Thymus (tissue), 11 donors: ENCODE data around the gene N4BP2. TPM values are rescaled to one million over a fixed set of nuclear protein-coding genes. Genes with fewer than 3 reads are reported as not detected.

ENCODE experiments used
- DNase-seq, 9 donors: peaks; one replicate each; pipeline ENCODE4 v3.0.0-alpha.2; 2013; ENCODE audit warnings: low spot score in 9 of 9, low read depth in 6 of 9, missing footprints in 1 of 9
- H3K27ac ChIP-seq, 2 donors: one replicate each; pipeline ENCODE4 v1.5.1; 2013; ENCODE audit warnings: control low read depth in 1 of 2, low read depth in 1 of 2, low read length in 1 of 2, mild to moderate bottlenecking in 1 of 2, moderate library complexity in 1 of 2
- H3K27me3 ChIP-seq, 2 donors: one replicate each; pipeline ENCODE4 v1.5.1; 2013; ENCODE audit warnings: low read length in 1 of 2; ENCODE audit not compliant: control insufficient read depth in 2 of 2, insufficient read depth in 1 of 2
- H3K36me3 ChIP-seq, 2 donors: one replicate each; pipeline ENCODE4 v1.5.1; 2013; ENCODE audit warnings: low read length in 1 of 2, mild to moderate bottlenecking in 1 of 2, moderate library complexity in 1 of 2; ENCODE audit not compliant: control insufficient read depth in 2 of 2, insufficient read depth in 2 of 2
- H3K4me1 ChIP-seq, 2 donors: one replicate each; pipeline ENCODE4 v1.5.1; 2013; ENCODE audit warnings: low read length in 2 of 2; ENCODE audit not compliant: control insufficient read depth in 2 of 2, insufficient read depth in 2 of 2
- H3K4me3 ChIP-seq, 2 donors: one replicate each; pipeline ENCODE4 v1.5.1; 2013; ENCODE audit warnings: low read length in 2 of 2, control low read depth in 1 of 2, mild to moderate bottlenecking in 1 of 2
- H3K9me3 ChIP-seq, 2 donors: one replicate each; pipeline ENCODE4 v1.5.1; 2013; ENCODE audit warnings: low read length in 1 of 2, mild to moderate bottlenecking in 1 of 2; ENCODE audit not compliant: control insufficient read depth in 2 of 2, insufficient read depth in 1 of 2
- WGBS: extraction: QIAGEN DNeasy Blood & Tissue Kit; methylation state at CpG from one replicate; pipeline ENCODE4 v1.1.7; 2013; 5-methylcytosine and 5-hydroxymethylcytosine counted together
- polyA plus RNA-seq: library from polyadenylated mRNA; stranded (reverse); fragments of 200-250 nt; gene quantifications from one replicate; pipeline ENCODE4 v1.2.3, GENCODE V29; 2013
- total RNA-seq: library from RNA; stranded (reverse); fragments of 120-200 nt; gene quantifications from one replicate; pipeline ENCODE4 v1.2.4, GENCODE V29; 2013
- donor health status: healthy.

The N4BP2 gene
- total and polyA plus RNA-seq, 2 donors, result 7.7 to 25.3 TPM

GRCh38 chr4:40196272-40196671 is 139.6 kb downstream of the N4BP2 start:
- peak overlapping the region; percentile 87 to 92 for H3K4me3 ChIP-seq
- peak in 1 of 9 donors; percentile 66 for DNase-seq
- H3K27ac ChIP-seq, result peak overlapping the region; percentile 89 to 97
- H3K27me3 ChIP-seq, result no peaks in the 10 kb centered on the region
- peaks cover 17 to 35% of the 10 kb centered on the region in 2 donors for H3K4me1 ChIP-seq
- H3K9me3 ChIP-seq, result peaks cover 0 to 2% of the 10 kb centered on the region in 2 donors
- 8% methylated on average over 8 of the region's 8 CpGs for WGBS
- peaks cover 0 to 9% of the 10 kb centered on the region in 2 donors for H3K36me3 ChIP-seq

GRCh38 chr4:40196724-40197281 is 140.2 kb downstream of the N4BP2 start, which contains the start of gene RHOH:
Gene RHOH (plus strand): TSS chr4:40197031. CDS start chr4:40243387, 46,356 bp downstream.
- Histone ChIP-seq H3K9me3 (peaks cover 0 to 2% of the 10 kb centered on the region in 2 donors), H3K4me3 (peak within 1 kb of the TSS; percentile 87 to 92), H3K36me3 (peaks cover 0 to 9% of the 10 kb centered on the region in 2 donors), H3K4me1 (peaks cover 17 to 36% of the 10 kb centered on the region in 2 donors), H3K27ac (peak within 1 kb of the TSS; percentile 89 to 97), H3K27me3 (no peaks in the 10 kb centered on the region)
- 2% methylated on average over 14 of the region's 14 CpGs for WGBS
- DNase-seq, result peak in 7 of 9 donors; percentile 71 to 94 (median 88)

- H3K4me3 ChIP-seq, result peak overlapping the region; percentile 87 to 92
- peaks cover under 1 to 10% of the 10 kb centered on the region in 2 donors for H3K36me3 ChIP-seq
- peak overlapping the region; percentile 89 to 97 for H3K27ac ChIP-seq
- peak in 1 of 9 donors; percentile 72 for DNase-seq
- no peaks in the 10 kb centered on the region for H3K27me3 ChIP-seq
- WGBS, result 7% methylated on average over 15 of the region's 15 CpGs
- H3K9me3 ChIP-seq, result peaks cover 0 to 2% of the 10 kb centered on the region in 2 donors
- peaks cover 15 to 42% of the 10 kb centered on the region in 2 donors for H3K4me1 ChIP-seq
Measured at GRCh38 chr4:40197879-40198689, 141.4 kb downstream of the N4BP2 start.

- H3K4me3 ChIP-seq, result peak overlapping the region; percentile 87 to 92
- H3K9me3 ChIP-seq, result peaks cover 0 to 2% of the 10 kb centered on the region in 2 donors
- peaks cover 21 to 40% of the 10 kb centered on the region in 2 donors for H3K4me1 ChIP-seq
- 3% methylated on average over 6 of the region's 6 CpGs for WGBS
- H3K27me3 ChIP-seq, result no peaks in the 10 kb centered on the region
- DNase-seq, result peak in 1 of 9 donors; percentile 72
- H3K36me3 ChIP-seq, result peaks cover 4 to 14% of the 10 kb centered on the region in 2 donors
- peak overlapping the region; percentile 89 to 97 for H3K27ac ChIP-seq
Measured at GRCh38 chr4:40199179-40199670, 142.6 kb downstream of the N4BP2 start.

GRCh38 chr4:40199999-40200874 is 143.6 kb downstream of the N4BP2 start:
- H3K9me3 ChIP-seq, result peaks cover 0 to 2% of the 10 kb centered on the region in 2 donors
- peak overlapping the region; percentile 87 to 92 for H3K4me3 ChIP-seq
- peak in 5 of 9 donors; percentile 55 to 88 (median 67) for DNase-seq
- peak overlapping the region; percentile 89 to 97 for H3K27ac ChIP-seq
- peaks cover 29 to 42% of the 10 kb centered on the region in 2 donors for H3K4me1 ChIP-seq
- no peaks in the 10 kb centered on the region for H3K27me3 ChIP-seq
- H3K36me3 ChIP-seq, result peaks cover 4 to 23% of the 10 kb centered on the region in 2 donors
- 6% methylated on average over 15 of the region's 15 CpGs for WGBS

- 10% methylated on average over 13 of the region's 13 CpGs for WGBS
- Histone ChIP-seq H3K4me3 (peak overlapping the region; percentile 87 to 92), H3K27me3 (no peaks in the 10 kb centered on the region), H3K27ac (peak overlapping the region; percentile 89 to 97), H3K4me1 (peaks cover 28 to 41% of the 10 kb centered on the region in 2 donors), H3K9me3 (no peaks in the 10 kb centered on the region), H3K36me3 (peaks cover 4 to 30% of the 10 kb centered on the region in 2 donors)
- peak in 1 of 9 donors; percentile 73 for DNase-seq
Measured at GRCh38 chr4:40200875-40201801, 144.5 kb downstream of the N4BP2 start.

- no peaks in the 10 kb centered on the region for H3K27me3 ChIP-seq
- DNase-seq, result no peak
- no peaks in the 10 kb centered on the region for H3K9me3 ChIP-seq
- 53% methylated on average over 4 of the region's 4 CpGs for WGBS
- peak overlapping the region; percentile 87 to 92 for H3K4me3 ChIP-seq
- peaks cover 4 to 32% of the 10 kb centered on the region in 2 donors for H3K36me3 ChIP-seq
- H3K4me1 ChIP-seq, result peaks cover 27 to 39% of the 10 kb centered on the region in 2 donors
- H3K27ac ChIP-seq, result peak overlapping the region; percentile 65 to 89
Measured at GRCh38 chr4:40201898-40202297, 145.2 kb downstream of the N4BP2 start.

- peak overlapping the region; percentile 54 to 87 for H3K4me3 ChIP-seq
Measured at GRCh38 chr4:40202474-40202873, 145.8 kb downstream of the N4BP2 start.

More at GRCh38 chr4:40202474-40202873, 145.8 kb downstream of the N4BP2 start:
- H3K36me3 ChIP-seq, result peaks cover 4 to 38% of the 10 kb centered on the region in 2 donors
- peak in 1 of 9 donors; percentile 60 for DNase-seq
- H3K9me3 ChIP-seq, result no peaks in the 10 kb centered on the region
- 5% methylated on average over 3 of the region's 3 CpGs for whole genome bisulfite sequencing
- H3K27ac ChIP-seq, result peak overlapping the region; percentile 65 to 89
- no peaks in the 10 kb centered on the region for H3K27me3 ChIP-seq
- H3K4me1 ChIP-seq, result peaks cover 27 to 44% of the 10 kb centered on the region in 2 donors
